ENCODE data around the gene EHMT1.
A peak's percentile ranks its signal among the peaks of the same experiment; 100 is the strongest.

The EHMT1 gene

GRCh38 chr9:137647096-137647714 lies 28.4 kb downstream of the EHMT1 start:
- H2AK5ac ChIP-seq (ENCODE audit: low read length, severe bottlenecking), result no peak overlapping the region
- no peak for DNase-seq
- no peak overlapping the region for H2BK5ac ChIP-seq (ENCODE audit: low read depth, low read length, poor library complexity, severe bottlenecking)
- no peak overlapping the region for H3K27ac ChIP-seq (ENCODE audit: low read length, poor library complexity, severe bottlenecking)
- no peak overlapping the region for H3K14ac ChIP-seq (ENCODE audit: low read length in 2 of 2)
- 95% methylated on average over 15 of the region's 15 CpGs for WGBS
- H3K27me3 ChIP-seq (ENCODE audit: control insufficient read depth in 1 of 2, insufficient read depth in 1 of 2, low read length in 2 of 2), result no peaks in the 10 kb centered on the region
- H3K4me3 ChIP-seq (ENCODE audit: insufficient read depth in 1 of 2, low read depth in 1 of 2, low read length in 2 of 2), result no peak overlapping the region
- H2BK12ac ChIP-seq (ENCODE audit: low read length in 2 of 2), result no peak overlapping the region
- H3K9me3 ChIP-seq (ENCODE audit: control insufficient read depth, low read length), result no peaks in the 10 kb centered on the region
- no peaks in the 10 kb centered on the region for H3K4me1 ChIP-seq (ENCODE audit: control insufficient read depth, insufficient read depth, low read depth, low read length)
- H4K91ac ChIP-seq (ENCODE audit: low read length), result no peak overlapping the region
- no peak overlapping the region for H2BK15ac ChIP-seq (ENCODE audit: low read depth, poor library complexity, severe bottlenecking)
- peaks cover 25% of the 10 kb centered on the region in 2 experiments for H3K36me3 ChIP-seq (ENCODE audit: control insufficient read depth in 1 of 2, insufficient read depth in 2 of 2, low read depth in 1 of 2, low read length in 2 of 2)
- no peak overlapping the region for H3K9ac ChIP-seq (ENCODE audit: low read length)
- no peak overlapping the region for H3K18ac ChIP-seq (ENCODE audit: low read depth in 1 of 2, low read length in 2 of 2)
- no peak overlapping the region for H2BK120ac ChIP-seq (ENCODE audit: low read depth, low read length)
- no peak overlapping the region for H3K4ac ChIP-seq (ENCODE audit: low read depth in 1 of 2, low read length in 2 of 2)
- H3K23ac ChIP-seq (ENCODE audit: low read length in 2 of 2), result no peak overlapping the region
- H2AFZ ChIP-seq (ENCODE audit: low read depth, low read length), result no peak overlapping the region
- peaks cover 17% of the 10 kb centered on the region for H3K79me1 ChIP-seq (replicated peaks; ENCODE audit: low read length, poor library complexity, severe bottlenecking)
- no peak overlapping the region for H3K4me2 ChIP-seq (ENCODE audit: low read length, poor library complexity, severe bottlenecking)
- peak overlapping the region; percentile 24 for H4K8ac ChIP-seq (ENCODE audit: low read length)

- no peak overlapping the region for H3K4ac ChIP-seq (ENCODE audit: low read depth in 1 of 2, low read length in 2 of 2)
These were observed 29.6 kb downstream of the EHMT1 start for GRCh38 chr9:137648396-137648795.

GRCh38 chr9:137649553-137649952 lies 30.7 kb downstream of the EHMT1 start:
- H3K9me3 ChIP-seq (ENCODE audit: control insufficient read depth, low read length), result no peaks in the 10 kb centered on the region
- no peak overlapping the region for H4K91ac ChIP-seq (ENCODE audit: low read length)
- no peak overlapping the region for H3K18ac ChIP-seq (ENCODE audit: low read depth in 1 of 2, low read length in 2 of 2)
- H2AFZ ChIP-seq (ENCODE audit: low read depth, low read length), result no peak overlapping the region
- H2BK5ac ChIP-seq (ENCODE audit: low read depth, low read length, poor library complexity, severe bottlenecking), result no peak overlapping the region
- no peak overlapping the region for H2BK12ac ChIP-seq (ENCODE audit: low read length in 2 of 2)
- no peak overlapping the region for H2BK120ac ChIP-seq (ENCODE audit: low read depth, low read length)
- peaks cover 17% of the 10 kb centered on the region for H3K79me1 ChIP-seq (replicated peaks; ENCODE audit: low read length, poor library complexity, severe bottlenecking)
- no peak overlapping the region for H3K4me2 ChIP-seq (ENCODE audit: low read length, poor library complexity, severe bottlenecking)
- H4K8ac ChIP-seq (ENCODE audit: low read length), result no peak overlapping the region
- no peak overlapping the region for H2AK5ac ChIP-seq (ENCODE audit: low read length, severe bottlenecking)
- H3K9ac ChIP-seq (ENCODE audit: low read length), result no peak overlapping the region
- H3K14ac ChIP-seq (ENCODE audit: low read length in 2 of 2), result no peak overlapping the region
- peaks cover 18 to 24% of the 10 kb centered on the region in 2 experiments for H3K36me3 ChIP-seq (ENCODE audit: control insufficient read depth in 1 of 2, insufficient read depth in 2 of 2, low read depth in 1 of 2, low read length in 2 of 2)
- no peak overlapping the region for H3K4ac ChIP-seq (ENCODE audit: low read depth in 1 of 2, low read length in 2 of 2)
- no peak overlapping the region for H3K27ac ChIP-seq (ENCODE audit: low read length, poor library complexity, severe bottlenecking)
- no peaks in the 10 kb centered on the region for H3K4me1 ChIP-seq (ENCODE audit: control insufficient read depth, insufficient read depth, low read depth, low read length)
- no peak for DNase-seq
- 97% methylated on average over 9 of the region's 9 CpGs for WGBS
- no peak overlapping the region for H2BK15ac ChIP-seq (ENCODE audit: low read depth, poor library complexity, severe bottlenecking)
- H3K4me3 ChIP-seq (ENCODE audit: insufficient read depth in 1 of 2, low read depth in 1 of 2, low read length in 2 of 2), result no peak overlapping the region
- no peaks in the 10 kb centered on the region for H3K27me3 ChIP-seq (ENCODE audit: control insufficient read depth in 1 of 2, insufficient read depth in 1 of 2, low read length in 2 of 2)
- no peak overlapping the region for H3K23ac ChIP-seq (ENCODE audit: low read length in 2 of 2)

More at GRCh38 chr9:137648396-137648795, 29.6 kb downstream of the EHMT1 start:
- peaks cover 21 to 31% of the 10 kb centered on the region in 2 experiments for H3K36me3 ChIP-seq (ENCODE audit: control insufficient read depth in 1 of 2, insufficient read depth in 2 of 2, low read depth in 1 of 2, low read length in 2 of 2)
- H2BK15ac ChIP-seq (ENCODE audit: low read depth, poor library complexity, severe bottlenecking), result no peak overlapping the region
- H3K23ac ChIP-seq (ENCODE audit: low read length in 2 of 2), result no peak overlapping the region
- H2BK120ac ChIP-seq (ENCODE audit: low read depth, low read length), result no peak overlapping the region
- DNase-seq, result no peak
- no peaks in the 10 kb centered on the region for H3K9me3 ChIP-seq (ENCODE audit: control insufficient read depth, low read length)
- H2AK5ac ChIP-seq (ENCODE audit: low read length, severe bottlenecking), result no peak overlapping the region
- no peak overlapping the region for H2AFZ ChIP-seq (ENCODE audit: low read depth, low read length)
- no peak overlapping the region for H3K14ac ChIP-seq (ENCODE audit: low read length in 2 of 2)
- no peaks in the 10 kb centered on the region for H3K4me1 ChIP-seq (ENCODE audit: control insufficient read depth, insufficient read depth, low read depth, low read length)
- peaks cover 15% of the 10 kb centered on the region for H3K79me1 ChIP-seq (replicated peaks; ENCODE audit: low read length, poor library complexity, severe bottlenecking)
- H3K9ac ChIP-seq (ENCODE audit: low read length), result no peak overlapping the region
- no peak overlapping the region for H3K4me3 ChIP-seq (ENCODE audit: insufficient read depth in 1 of 2, low read depth in 1 of 2, low read length in 2 of 2)
- no peak overlapping the region for H2BK12ac ChIP-seq (ENCODE audit: low read length in 2 of 2)
- no peak overlapping the region for H3K18ac ChIP-seq (ENCODE audit: low read depth in 1 of 2, low read length in 2 of 2)
- no peak overlapping the region for H4K8ac ChIP-seq (ENCODE audit: low read length)
- H3K4me2 ChIP-seq (ENCODE audit: low read length, poor library complexity, severe bottlenecking), result no peak overlapping the region
- WGBS, result 100% methylated on average over 2 of the region's 2 CpGs
- no peaks in the 10 kb centered on the region for H3K27me3 ChIP-seq (ENCODE audit: control insufficient read depth in 1 of 2, insufficient read depth in 1 of 2, low read length in 2 of 2)
- no peak overlapping the region for H3K27ac ChIP-seq (ENCODE audit: low read length, poor library complexity, severe bottlenecking)
- no peak overlapping the region for H2BK5ac ChIP-seq (ENCODE audit: low read depth, low read length, poor library complexity, severe bottlenecking)
- no peak overlapping the region for H4K91ac ChIP-seq (ENCODE audit: low read length)

GRCh38 chr9:137650259-137650658 lies 31.5 kb downstream of the EHMT1 start:
- Histone ChIP-seq H3K4me3 (ENCODE audit: insufficient read depth in 1 of 2, low read depth in 1 of 2, low read length in 2 of 2) (no peak overlapping the region), H3K23ac (ENCODE audit: low read length in 2 of 2) (no peak overlapping the region), H2AK5ac (ENCODE audit: low read length, severe bottlenecking) (no peak overlapping the region), H3K79me1 (replicated peaks; ENCODE audit: low read length, poor library complexity, severe bottlenecking) (peaks cover 20% of the 10 kb centered on the region), H3K27ac (ENCODE audit: low read length, poor library complexity, severe bottlenecking) (no peak overlapping the region), H3K9ac (ENCODE audit: low read length) (no peak overlapping the region), H3K9me3 (ENCODE audit: control insufficient read depth, low read length) (no peaks in the 10 kb centered on the region), H3K27me3 (ENCODE audit: control insufficient read depth in 1 of 2, insufficient read depth in 1 of 2, low read length in 2 of 2) (no peaks in the 10 kb centered on the region), H2BK12ac (ENCODE audit: low read length in 2 of 2) (no peak overlapping the region), H3K4me2 (ENCODE audit: low read length, poor library complexity, severe bottlenecking) (no peak overlapping the region), H2BK15ac (ENCODE audit: low read depth, poor library complexity, severe bottlenecking) (no peak overlapping the region), H3K18ac (ENCODE audit: low read depth in 1 of 2, low read length in 2 of 2) (no peak overlapping the region), H4K91ac (ENCODE audit: low read length) (no peak overlapping the region), H3K36me3 (ENCODE audit: control insufficient read depth in 1 of 2, insufficient read depth in 2 of 2, low read depth in 1 of 2, low read length in 2 of 2) (peaks cover 21 to 27% of the 10 kb centered on the region in 2 experiments), H2BK120ac (ENCODE audit: low read depth, low read length) (no peak overlapping the region), H3K4ac (ENCODE audit: low read depth in 1 of 2, low read length in 2 of 2) (no peak overlapping the region), H4K8ac (ENCODE audit: low read length) (no peak overlapping the region), H2AFZ (ENCODE audit: low read depth, low read length) (no peak overlapping the region), H3K4me1 (ENCODE audit: control insufficient read depth, insufficient read depth, low read depth, low read length) (no peaks in the 10 kb centered on the region), H2BK5ac (ENCODE audit: low read depth, low read length, poor library complexity, severe bottlenecking) (no peak overlapping the region), H3K14ac (ENCODE audit: low read length in 2 of 2) (no peak overlapping the region)
- 85% methylated on average over 2 of the region's 2 CpGs for WGBS
- DNase-seq, result no peak
